IPS-NIHi7 (cell line): ENCODE data around the gene ZNF692.

Source experiments
- DNase-seq: peaks from one replicate; pipeline ENCODE4 v3.0.0; 2012; ENCODE audit warnings: mixed read lengths; ENCODE audit errors: extremely low spot score

Gene ZNF692

DNA sequence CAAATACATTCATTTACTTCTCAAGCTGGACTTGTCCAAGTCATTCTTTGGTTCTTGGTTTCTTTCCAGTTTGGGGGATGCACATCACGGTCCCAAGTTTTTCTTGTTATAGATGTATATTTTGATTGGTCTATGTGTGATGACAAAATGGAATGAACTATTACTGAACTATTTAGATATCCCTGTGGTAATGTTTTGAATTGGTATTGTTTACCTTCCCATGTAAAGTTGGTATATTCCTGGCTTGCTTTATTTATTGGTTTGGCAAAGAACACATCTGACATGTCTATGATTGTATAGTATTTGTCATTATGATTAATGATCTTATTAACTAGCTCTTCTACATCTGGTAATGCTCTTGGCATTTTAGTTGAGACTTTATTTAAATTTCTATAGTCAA, 22.4 kb upstream of the ZNF692 start:
- no peak for DNase-seq

DNA sequence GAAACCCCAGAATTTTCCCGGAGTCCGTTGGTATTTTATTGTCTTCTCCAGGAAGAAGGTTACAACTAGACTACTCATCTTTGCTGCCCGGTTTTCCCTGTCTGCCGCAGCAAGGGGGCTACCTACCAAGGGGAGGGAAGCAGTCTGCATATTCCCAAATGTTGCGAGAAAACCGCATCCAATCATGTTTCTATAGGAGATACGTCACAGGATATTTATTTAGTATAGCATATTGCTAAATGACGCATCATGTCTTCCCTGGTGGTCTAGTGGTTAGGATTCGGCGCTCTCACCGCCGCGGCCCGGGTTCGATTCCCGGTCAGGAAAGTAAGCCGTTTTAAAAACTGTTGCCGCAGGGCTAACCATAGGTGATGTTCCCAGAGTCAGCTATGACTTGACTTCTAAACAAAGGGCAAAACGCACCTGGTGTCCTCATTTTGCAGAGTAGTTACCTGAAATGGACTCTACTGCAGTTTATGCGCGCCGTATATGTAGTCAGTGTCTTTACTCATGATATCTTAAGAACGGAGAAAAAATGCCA, 15.2 kb upstream of the ZNF692 start:
- DNase-seq, result peak; percentile 59

DNA sequence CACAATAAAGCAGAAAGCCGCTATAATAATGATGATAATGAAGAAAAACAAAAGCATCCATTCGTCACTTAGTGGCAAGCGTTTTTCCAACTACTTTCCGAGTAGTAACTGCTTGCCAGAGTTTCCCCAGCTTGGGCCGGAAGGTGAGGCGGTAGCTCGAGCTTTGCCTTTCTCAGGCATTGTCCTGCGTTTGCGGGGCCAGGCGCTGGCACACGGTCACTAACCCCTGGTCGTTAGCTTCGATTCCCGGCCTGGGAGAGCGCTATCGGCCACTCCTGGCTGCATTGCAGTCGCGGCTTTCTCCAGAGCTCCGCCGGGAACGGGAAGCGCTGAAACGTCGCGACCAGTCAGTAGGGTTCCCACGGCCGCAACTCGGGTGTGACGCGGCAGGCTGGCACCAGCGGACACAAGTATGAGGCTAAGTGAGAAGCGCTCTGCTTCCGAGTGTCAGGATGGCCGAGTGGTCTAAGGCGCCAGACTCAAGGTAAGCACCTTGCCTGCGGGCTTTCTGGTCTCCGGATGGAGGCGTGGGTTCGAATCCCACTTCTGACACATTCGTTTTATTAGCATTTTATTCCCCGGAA, 14.6 kb upstream of the ZNF692 start:
- peak; percentile 77 for DNase-seq

DNA sequence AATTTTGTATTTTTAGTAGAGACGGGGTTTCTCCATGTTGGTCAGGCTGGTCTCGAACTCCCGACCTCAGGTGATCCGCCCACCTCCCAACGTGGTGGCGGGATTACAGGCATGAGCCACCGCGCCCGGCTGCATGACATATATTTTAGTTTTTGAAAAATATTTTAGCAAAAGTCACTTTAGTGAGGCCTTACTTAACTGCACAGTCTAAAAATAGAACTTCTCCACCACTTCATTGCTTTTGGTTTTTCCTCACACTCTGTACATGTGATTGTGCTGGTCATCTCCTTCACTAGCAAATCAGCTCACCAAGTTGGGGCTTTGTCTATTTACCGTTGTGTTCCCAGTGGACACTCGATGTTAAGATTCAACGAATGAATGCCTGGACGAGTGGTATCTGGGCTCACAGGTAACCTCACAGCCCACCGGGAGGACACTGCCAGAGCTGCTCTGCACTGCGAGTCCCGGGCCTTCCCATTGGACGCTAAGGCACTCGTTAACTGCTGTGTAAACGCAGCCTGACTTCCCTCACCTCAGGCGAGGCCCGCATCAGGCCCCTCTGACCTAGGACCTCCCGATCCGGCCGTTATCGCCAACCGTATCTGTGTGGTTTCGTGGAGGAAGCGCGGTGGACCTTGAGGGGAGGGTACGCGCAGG, 14.0 kb upstream of the ZNF692 start:
- DNase-seq, result peak; percentile 78

DNA sequence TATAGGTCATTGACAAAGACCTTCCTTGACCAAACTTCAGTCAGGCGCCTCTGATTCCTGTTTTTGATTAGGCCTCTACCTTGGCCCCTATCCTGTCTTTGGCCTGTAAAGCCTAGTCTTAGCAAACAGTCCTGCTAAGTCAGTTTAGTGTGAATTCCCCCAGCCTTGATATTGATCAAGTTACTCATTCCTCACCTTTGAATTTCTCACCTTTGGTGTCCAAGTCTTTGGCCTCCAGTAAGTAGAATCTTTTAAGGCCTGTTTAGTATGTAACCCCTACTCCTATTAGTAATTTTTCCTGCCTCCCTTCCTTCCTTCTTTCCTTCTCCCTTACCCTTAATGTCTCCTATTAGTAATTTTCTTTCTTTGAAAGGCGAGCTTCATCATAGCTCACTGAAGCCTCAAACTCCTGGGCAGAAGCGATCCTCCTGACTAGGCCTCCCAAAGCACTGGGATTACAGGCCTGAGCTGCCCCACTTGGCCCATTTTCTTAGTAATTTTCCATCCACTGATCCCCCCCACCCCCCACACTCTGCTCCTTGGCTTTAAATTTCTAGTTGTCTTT, 13.0 kb upstream of the ZNF692 start:
- DNase-seq, result no peak

DNA sequence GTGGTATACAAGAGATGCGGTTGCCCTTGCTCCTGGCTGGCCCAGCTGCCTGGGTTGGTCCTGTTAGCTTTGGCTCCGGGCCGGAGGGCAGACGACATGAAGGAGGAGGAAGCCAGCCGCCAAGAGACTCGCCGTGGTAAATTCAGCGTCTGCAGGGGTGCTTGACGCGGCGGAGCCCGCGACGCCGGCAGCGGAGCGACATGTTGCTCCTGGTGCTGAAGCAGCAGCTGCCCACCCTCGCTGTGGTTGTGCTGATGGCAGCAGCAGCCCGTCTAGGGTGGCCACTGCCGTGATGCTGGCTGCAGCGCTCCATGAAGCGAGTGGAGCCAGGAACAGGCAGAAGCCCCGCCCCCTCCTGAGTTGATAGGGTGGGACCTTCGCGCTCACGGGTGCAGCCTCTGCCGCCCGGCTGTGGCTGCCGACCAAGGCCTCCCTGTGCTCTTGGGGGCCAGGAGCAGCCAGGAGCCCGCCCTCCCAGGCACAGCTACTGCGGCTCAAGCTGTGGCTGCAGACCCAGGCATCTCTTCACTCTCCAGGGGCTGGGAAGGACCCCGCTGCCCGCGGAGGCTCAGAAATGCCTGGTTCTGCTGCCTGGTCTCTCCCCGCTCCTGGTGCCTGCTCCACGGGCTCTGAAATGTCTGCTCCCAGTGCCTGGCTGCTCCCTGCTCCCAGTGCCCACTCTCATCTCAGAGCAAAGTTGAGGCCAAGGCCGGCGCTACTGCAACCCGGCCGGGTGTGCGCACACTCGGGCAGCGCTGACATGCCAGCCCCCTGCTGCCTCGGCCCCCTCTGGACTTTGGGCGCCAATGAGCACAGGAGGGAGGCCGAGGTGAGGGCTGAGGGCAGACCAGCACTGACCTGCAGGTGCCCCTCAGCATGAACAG, 4.4 kb upstream of the ZNF692 start:
- DNase-seq, result peak; percentile 52

DNA sequence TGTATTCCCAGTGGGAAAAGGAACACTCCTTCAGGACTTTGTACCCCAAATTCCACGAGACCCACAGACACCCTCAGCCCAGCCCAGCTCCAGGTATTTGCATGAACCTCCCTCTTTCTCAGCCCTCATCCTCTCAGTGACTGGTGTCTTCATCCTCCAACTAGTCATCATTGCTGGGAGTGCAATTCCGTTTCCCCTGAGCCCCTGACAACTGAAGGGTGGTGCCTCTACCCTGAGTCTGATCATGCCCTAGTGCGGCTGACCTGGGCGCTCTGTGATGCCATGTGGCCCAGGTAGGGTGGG, 3.8 kb upstream of the ZNF692 start:
- no peak for DNase-seq

DNA sequence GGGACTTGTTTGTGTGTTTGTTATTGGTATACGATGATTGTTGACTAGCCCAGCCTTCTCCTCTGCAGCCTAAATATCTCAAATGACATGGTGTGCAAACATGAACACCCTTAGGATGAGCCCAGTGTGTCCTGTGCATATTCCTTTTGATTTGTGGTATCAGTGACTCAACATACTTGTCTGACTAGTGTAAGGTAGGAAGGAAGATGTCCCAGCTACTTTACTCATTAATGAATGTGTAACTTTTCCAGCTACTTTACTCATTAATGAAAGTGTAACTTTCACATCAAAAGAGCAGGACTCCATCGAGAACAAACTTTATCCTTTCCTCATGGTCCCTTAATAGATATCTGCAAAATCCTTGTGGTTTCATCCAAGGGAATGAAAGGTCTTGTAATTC, 2.7 kb upstream of the ZNF692 start:
- no peak for DNase-seq

DNA sequence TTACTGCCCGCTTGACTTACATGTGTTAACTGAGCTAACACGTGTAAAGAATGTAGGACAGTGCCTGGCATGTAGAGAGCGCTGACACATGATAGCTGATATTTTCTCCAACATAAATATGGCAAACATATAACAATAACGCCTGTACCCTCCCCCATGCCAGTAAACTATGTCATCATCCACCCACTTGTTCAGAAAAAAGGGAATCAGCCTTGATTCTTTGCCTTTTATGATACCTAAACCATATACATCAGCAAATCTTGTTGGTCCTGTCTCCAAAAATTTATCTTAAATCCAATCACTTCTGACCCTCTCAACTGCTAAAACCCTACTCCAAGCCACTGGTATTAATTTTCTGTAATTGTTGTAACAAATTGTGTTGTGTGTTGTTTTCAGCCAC, 1.1 kb upstream of the ZNF692 start:
- DNase-seq, result no peak

DNA sequence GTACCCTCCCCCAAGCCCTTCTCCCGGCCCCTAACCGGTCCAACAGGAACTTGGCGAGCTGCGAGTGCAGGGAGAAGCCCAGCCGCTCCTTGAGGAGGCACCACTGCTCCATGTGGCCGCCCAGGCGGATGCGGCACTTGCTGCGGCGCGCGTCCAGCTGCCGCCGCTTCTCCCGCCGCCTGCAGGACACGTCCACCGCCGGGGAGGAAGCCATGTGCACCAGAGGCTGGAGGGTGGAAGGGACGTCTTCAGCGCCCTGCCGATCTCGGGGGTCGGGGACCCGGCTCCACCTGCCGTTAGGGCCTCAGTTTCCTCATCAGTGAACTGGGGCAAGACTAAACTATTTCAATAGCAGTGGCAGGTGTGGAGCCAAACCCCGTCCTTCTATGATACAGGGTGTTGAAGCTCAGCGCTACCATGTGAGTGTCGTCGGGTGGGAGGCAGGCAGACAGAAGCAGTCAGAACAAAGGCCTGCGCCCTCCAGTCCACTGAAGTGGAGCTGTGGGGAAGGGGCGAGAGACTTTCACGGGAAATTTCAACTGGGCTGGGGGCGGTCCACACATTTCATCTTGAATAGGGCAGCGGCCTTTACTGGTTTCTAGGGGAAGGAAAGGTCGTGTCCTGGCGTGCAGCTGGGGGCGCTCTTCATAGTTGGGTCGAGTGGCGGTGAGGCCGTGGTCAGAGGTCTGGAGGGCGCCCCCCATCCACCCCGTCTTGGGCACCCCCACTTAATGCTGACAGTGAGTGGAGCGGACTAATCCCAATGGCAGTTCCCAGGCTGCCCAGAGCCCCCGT, 592 bp downstream of the ZNF692 start:
- peak; percentile 81 for DNase-seq

DNA sequence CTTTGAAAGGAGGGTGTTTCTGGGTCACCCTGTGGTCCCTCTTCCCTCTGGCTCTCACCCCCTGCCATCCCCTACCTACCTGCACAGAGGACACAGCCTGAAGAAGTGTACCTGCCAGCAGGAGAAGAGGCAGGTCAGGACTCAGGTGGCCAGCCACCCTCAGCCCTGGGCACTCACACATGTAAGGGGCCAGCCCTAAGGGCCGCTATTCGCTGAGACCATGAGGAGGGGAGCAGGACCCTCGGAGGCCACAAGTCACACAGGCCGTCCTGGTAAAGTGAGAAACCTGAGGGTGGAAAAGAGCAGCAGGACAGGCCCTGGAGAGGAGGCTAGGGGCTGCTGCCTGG, 1.2 kb downstream of the ZNF692 start:
- DNase-seq, result no peak

DNA sequence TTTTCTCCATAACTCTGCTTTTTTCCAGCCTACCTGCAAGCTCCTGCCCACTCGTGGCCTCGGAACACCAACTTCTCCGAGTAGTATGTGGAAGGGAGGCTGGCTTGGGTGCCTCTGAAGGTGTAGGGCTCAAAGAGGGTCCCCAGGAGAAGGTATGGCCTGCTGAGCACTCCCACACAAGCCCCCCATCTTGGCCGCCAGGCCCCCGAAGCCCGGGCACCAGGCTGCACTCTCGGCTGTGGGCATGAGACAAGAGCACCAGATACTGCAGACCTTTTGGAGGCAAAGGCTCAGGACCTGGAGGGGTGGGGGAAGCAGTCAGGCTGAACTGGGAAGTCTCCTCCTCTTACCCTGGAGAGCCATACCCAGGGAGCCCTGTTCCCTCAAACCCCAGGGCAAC, 1.7 kb downstream of the ZNF692 start:
- DNase-seq, result no peak

DNA sequence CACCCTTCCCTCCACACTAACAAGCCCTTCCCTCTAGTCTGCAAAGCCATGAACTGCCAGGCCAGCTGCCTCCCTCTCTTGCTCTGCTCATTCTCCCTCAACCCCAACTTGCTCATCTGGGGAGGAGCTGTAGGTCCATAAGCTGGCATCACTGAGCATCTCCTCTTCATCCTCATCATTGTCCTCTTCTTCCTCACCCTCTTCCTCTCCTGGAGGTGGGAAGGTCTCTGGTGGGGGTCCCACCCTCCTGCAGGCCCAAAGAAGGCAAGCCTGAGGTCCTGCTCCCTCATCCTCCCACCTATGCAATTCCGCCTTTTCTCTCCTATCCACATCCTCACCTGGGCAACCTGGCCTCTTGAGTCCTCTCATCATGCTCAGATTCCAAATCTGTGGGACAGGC, 2.7 kb downstream of the ZNF692 start:
- DNase-seq, result no peak

DNA sequence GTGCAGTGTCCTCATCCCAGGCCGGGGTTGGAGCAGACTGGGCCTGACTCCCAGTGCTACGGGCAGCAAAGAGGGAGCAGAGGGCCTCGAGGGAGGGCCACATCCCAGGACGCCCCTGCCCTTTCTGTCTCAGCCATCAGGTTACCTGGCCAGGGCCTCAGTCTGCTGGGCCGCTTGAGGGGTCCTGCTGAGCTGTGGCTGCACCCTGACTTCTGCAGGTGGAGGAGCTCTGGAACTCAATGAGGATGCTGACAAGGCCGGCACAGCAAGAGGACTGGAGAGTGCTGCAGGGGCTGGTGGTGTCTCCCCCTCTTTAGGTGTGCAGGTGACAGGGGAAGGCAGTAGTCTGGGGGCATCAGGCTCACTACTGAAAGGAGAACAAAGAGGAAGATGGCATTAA, 3.3 kb downstream of the ZNF692 start:
- DNase-seq, result no peak

DNA sequence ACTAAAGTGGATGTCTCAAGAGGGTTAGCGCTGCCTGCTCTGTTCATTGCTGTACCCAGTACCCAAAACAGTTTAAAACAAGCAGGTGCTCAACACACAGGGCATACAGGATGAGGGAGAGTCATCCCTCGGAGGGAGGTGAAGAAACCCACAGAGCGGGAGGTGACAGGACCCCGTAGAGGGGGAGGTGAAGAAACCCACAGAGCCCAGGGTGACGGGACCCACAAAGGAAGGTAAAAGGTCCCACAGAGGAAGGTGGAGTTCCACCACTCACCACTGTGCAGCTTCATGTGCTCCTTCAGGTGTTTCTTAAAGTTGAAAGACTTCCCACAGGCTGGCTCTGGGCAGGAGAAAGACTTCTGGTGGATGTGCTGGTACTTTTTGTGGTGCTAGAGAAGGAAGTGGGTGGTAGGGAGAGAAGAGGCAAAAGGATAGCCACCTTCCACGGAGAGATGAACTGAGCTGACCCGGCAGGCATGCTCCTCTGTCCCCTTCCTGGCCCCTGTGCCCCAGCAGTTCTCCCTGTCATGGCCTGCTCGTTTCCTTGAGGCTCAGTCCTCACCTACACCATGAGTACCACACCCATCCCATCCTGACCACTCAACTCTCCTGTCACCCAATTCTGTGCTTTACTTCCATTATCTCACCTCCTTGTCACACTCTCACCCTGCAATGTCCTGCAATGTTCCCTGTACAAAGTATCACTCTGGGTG, 5.1 kb downstream of the ZNF692 start:
- DNase-seq, result no peak

DNA sequence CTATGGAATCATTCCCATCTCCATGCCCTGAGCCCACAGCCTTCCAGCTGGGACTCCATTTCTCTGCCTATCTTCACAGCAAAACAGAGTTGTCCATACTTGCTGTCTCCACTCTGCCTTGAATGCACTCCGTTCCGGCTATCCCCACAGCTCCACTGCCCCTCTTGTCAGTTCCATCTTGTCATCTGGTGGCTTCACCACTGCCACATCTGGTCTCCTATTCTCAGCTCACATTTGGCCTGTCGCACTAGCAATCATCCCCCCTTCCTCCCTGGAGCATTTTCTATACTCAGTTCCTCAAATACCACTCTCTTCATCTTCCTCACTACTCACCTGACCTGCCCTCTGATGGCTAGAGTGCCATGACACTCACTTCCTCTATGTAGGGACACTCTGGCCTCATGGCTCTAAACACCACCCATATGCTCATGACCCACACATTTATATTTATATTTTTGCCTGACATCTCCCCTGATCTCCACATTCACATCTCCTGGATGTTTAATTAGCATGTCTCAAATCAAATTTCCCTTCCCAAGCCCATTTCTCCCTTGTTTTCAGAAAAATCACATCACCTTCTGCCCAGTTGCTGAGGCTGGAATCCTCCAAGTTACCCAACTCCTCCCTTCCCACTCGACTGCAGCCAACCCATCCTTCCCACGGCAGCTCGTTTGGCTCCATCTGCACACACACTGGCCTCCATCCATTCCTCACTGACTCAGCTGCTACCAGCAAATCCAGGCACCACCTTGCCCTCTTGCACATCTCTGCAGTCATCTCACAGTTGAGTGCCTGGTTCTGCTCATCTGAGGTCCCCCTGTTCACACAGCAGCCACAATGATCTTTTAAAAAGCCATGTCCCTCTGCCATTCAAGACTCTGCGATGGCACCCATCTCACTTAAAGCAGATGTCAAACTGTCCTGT, 6.1 kb downstream of the ZNF692 start:
- DNase-seq, result no peak

DNA sequence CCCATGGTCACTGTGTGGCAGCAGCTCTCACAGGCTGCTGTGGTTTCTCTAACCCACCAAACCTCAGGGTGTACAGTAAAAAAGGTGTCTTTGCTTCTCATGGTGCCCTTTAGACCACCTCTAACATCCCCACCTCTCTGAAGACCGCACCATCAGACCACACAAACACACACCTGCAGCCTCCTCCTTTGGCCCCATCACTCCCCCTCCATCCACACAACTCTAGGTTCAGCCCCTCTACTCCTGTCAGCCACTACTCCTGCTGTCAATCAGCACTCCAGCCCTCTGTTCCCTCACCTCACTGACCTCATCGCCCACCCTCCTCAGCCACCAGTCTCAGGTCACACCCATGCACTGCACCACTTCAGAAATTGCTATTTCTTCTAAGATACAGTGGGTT, 7.5 kb downstream of the ZNF692 start:
- DNase-seq, result no peak

DNA sequence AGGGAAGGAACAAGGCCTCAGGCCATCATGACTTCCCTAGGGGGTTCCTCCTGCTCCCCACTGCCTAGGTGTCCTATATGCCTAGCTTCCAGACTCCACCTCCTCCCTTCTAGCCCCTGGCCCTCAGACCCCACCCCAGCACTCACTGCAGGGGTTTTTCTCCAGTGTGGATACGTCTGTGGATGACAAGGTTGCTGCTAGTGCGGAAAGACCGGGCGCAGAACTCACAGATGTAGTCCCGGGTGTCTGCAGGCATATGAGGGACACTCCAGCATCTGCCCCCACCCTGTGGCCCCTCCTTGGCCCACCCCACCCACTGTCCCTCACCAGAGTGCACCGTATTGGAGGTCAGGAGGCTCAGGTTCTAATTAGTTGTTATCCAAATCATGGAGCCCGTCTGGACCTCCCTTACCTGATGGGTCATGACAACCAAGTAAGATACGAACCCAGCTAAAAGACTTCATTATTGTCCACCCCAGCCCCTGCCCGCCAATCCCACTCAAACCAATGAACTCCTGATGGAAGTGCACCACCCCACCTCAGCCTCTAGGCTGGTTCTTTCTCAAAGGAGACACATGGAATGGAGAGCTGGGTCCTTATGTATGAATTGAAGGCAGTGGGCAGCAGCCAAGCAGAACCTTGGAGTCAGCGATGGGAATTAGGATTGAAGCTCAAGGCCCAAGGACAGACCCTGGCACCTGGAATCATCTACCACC, 8.2 kb downstream of the ZNF692 start:
- DNase-seq, result no peak

DNA sequence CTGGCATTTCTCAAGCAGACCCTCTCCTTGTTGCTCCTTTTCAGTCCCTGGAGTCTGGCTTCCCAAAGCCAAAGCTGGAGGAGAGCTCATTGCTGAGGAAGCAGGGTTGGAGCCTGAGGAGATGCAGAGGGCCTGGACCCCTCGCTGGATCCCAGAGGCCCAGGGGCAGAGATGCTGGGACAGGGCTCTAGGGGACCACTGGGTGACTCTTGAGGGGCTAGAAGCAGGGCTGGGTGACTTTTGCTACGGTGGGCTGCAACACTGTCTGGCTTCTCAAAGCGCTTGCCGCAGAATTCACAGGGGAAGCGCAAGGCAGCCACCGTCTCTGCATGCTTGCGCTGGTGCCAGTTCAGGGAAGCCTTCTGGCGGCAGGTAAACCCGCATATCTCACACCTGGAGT, 8.8 kb downstream of the ZNF692 start:
- DNase-seq, result no peak

DNA sequence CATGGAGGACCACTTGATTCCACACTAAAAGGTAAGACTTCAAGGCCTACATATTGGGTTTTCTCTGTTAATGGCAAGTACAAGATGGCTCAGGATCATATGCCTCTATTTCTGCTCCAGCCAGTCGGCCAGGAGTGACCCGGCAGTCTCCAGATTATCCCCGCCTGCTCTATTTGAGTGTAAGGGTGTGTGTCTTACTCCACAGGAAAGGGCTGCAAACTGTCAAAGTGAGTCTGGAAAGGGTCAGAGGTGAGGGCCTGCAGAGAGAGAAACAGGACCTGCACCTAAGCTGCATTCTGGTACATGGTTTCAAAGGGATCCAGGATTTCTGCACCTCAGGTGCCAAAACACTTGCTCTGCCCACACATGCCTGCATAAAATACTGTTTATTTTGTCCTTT, 9.2 kb downstream of the ZNF692 start:
- DNase-seq, result no peak
